AG04450 (cell line): ENCODE results near the gene CTBS. TPM values are rescaled to one million over a fixed set of nuclear protein-coding genes. Genes with fewer than 3 reads are reported as not detected.
A peak's percentile ranks its signal among the peaks of the same experiment; 100 is the strongest.

Source experiments
- CTCF ChIA-PET: fragments of 300-600, 350-600 bp; formaldehyde crosslinking; extraction: SDS; loops from one replicate; lab custom pipeline; 2022; ENCODE audit warnings: antibody characterized with exemption, inconsistent platforms; lab: Charles Lee
- POLR2A ChIA-PET: fragments of 350-600 bp; formaldehyde crosslinking; extraction: SDS; loops from one replicate; lab custom pipeline; 2021; ENCODE audit warnings: antibody characterized with exemption, inconsistent platforms; lab: Yijun Ruan, JAX
- DNase-seq: peaks from one replicate; pipeline ENCODE4 v3.0.0-alpha.2; 2011; ENCODE audit warnings: low read depth, low spot score
- H3K27ac ChIP-seq: one replicate; pipeline ENCODE4 v1.5.1; 2012; ENCODE audit warnings: low read depth, low read length, control low read depth
- H3K27me3 ChIP-seq: one replicate; pipeline ENCODE4 v1.6.0; 2012; ENCODE audit warnings: low read length; ENCODE audit not compliant: control insufficient read depth, insufficient read depth
- H3K4me3 ChIP-seq: 2 replicates; pipeline ENCODE4 v1.5.1; 2011; ENCODE audit warnings: mild to moderate bottlenecking, low read depth, low read length, control low read depth
- H3K9me3 ChIP-seq: 2 replicates; pipeline ENCODE4 v1.5.1; 2012; ENCODE audit warnings: low read length; ENCODE audit not compliant: control insufficient read depth, insufficient read depth
- CTCF ChIP-seq: IDR thresholded peaks from 2 replicates; pipeline ENCODE4 v1.5.1; 2011; ENCODE audit warnings: low read depth, low read length, control low read depth, inconsistent platforms
- polyA plus RNA-seq: library from polyadenylated mRNA; depleted of rRNA; stranded (reverse); fragments of >200 nt; gene quantifications from 2 replicates; pipeline ENCODE4 v1.2.3, GENCODE V29; 2011

The CTBS gene
- polyA plus RNA-seq, 1 experiment, result 37.3 TPM

- Histone ChIP-seq H3K9me3 (peaks cover 16% of the 10 kb centered on the region; the same call in 1 of the 2 replicates), H3K27me3 (no peaks in the 10 kb centered on the region), H3K27ac (no peak overlapping the region), H3K4me3 (no peak overlapping the region)
- no peak for TF ChIP-seq CTCF
- POLR2A ChIA-PET, result interaction anchor here (0.7 kb wide), 1 partner anchor 121 kb away, joined by 3 read pairs; no protein-coding TSS in a partner anchor
- no peak for DNase-seq
- CTCF ChIA-PET, result interaction anchor here (0.7 to 1.1 kb wide), 3 partner anchors 24 to 136 kb away, joined by 3 to 5 read pairs (median 3); partner anchors contain the start of genes GNG5 and SPATA1
Observed at GRCh38 chr1:84617349-84617748, 43.1 kb upstream of the CTBS start.

- POLR2A ChIA-PET, result interaction anchor here (0.7 kb wide), 1 partner anchor 152 kb away, joined by 5 read pairs; no protein-coding TSS in a partner anchor
- peaks cover 16% of the 10 kb centered on the region; the same call in 1 of the 2 replicates for H3K9me3 ChIP-seq
- CTCF ChIA-PET, result no interaction called here
Observed at GRCh38 chr1:84615790-84616189, 41.5 kb upstream of the CTBS start.

DNA sequence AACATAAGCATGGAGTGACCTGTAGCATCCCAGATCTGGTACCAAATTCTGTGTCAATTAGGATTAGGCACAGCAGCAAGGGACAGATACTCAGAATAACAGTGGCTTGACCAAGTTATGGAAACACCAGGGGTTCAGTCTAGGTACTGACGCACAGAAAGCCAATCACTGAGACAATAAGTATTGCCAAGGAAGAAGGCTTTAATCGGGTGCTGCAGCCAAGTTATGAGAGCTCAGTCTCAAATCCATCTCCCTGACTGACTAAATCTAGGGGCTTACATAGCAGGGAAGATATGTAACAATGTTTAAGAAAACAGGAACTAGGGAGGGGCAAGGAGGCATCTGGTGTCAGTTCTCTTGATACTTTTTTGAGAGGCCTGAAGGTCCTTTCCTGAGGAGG is 39.6 kb upstream of the CTBS start:
- Histone ChIP-seq H3K27ac (no peak overlapping the region), H3K27me3 (no peaks in the 10 kb centered on the region), H3K4me3 (no peak overlapping the region), H3K9me3 (peaks cover 16% of the 10 kb centered on the region; the same call in 1 of the 2 replicates)
- ChIA-PET CTCF (interaction anchor here (1.6 kb wide), 1 partner anchor 10 kb away, joined by 4 read pairs; no protein-coding TSS in a partner anchor), POLR2A (no interaction called here)
- no peak for TF ChIP-seq CTCF
- DNase-seq, result no peak

More at GRCh38 chr1:84615790-84616189, 41.5 kb upstream of the CTBS start:
- H3K27ac ChIP-seq, result no peak overlapping the region
- no peaks in the 10 kb centered on the region for H3K27me3 ChIP-seq
- no peak overlapping the region for H3K4me3 ChIP-seq
- no peak for TF ChIP-seq CTCF
- no peak for DNase-seq

- DNase-seq, result no peak
- Histone ChIP-seq H3K4me3 (no peak overlapping the region), H3K9me3 (peaks cover 16% of the 10 kb centered on the region; the same call in 1 of the 2 replicates), H3K27me3 (no peaks in the 10 kb centered on the region), H3K27ac (no peak overlapping the region)
- no peak for TF ChIP-seq CTCF
- POLR2A ChIA-PET, result no interaction called here
- CTCF ChIA-PET, result interaction anchor here (1.6 to 1.8 kb wide), 2 partner anchors 7 to 9 kb away, joined by 4 to 5 read pairs; no protein-coding TSS in a partner anchor
Observed at GRCh38 chr1:84613026-84613425, 38.8 kb upstream of the CTBS start.

GRCh38 chr1:84611796-84612195 is 37.6 kb upstream of the CTBS start:
- TF ChIP-seq CTCF, result no peak
- no peak for DNase-seq
- Histone ChIP-seq H3K27ac (peak overlapping the region; percentile 66), H3K9me3 (peaks cover 16% of the 10 kb centered on the region; the same call in 1 of the 2 replicates), H3K27me3 (no peaks in the 10 kb centered on the region), H3K4me3 (no peak overlapping the region)
- CTCF ChIA-PET, result interaction anchor here (0.6 to 1.8 kb wide), 5 partner anchors 8 to 679 kb away, joined by 3 to 5 read pairs (median 5); no protein-coding TSS in a partner anchor
- POLR2A ChIA-PET, result interaction anchor here (1.0 kb wide), 1 partner anchor 106 kb away, joined by 3 read pairs; the partner anchor contains the start of genes GNG5 and SPATA1
